Ishikawa (cell line): Measurements from ENCODE around the gene SLC9A9.

ENCODE experiments used
- CEBPB ChIP-seq: IDR thresholded peaks from 2 replicates; pipeline ENCODE4 v1.6.1; 2012
- CREB1 ChIP-seq: IDR thresholded peaks from 2 replicates; pipeline ENCODE4 v1.6.1; 2012; ENCODE audit warnings: low read depth
- EGR1 ChIP-seq: IDR thresholded peaks from 2 replicates; pipeline ENCODE4 v1.6.1; 2012
- EP300 ChIP-seq: IDR thresholded peaks from 2 replicates; pipeline ENCODE4 v1.6.1; 2012; ENCODE audit warnings: borderline replicate concordance
- FOXM1 ChIP-seq: IDR thresholded peaks from 2 replicates; pipeline ENCODE4 v1.6.1; 2012; ENCODE audit warnings: low read depth, borderline replicate concordance
- NFIC ChIP-seq: IDR thresholded peaks from 2 replicates; pipeline ENCODE4 v1.6.1; 2012
- RAD21 ChIP-seq: IDR thresholded peaks from 2 replicates; pipeline ENCODE4 v1.6.1; 2012; ENCODE audit warnings: low read depth
- REST ChIP-seq: IDR thresholded peaks from 2 replicates; pipeline ENCODE4 v1.6.1; 2012; ENCODE audit warnings: low read depth, mild to moderate bottlenecking
- TAF1 ChIP-seq: IDR thresholded peaks from 2 replicates; pipeline ENCODE4 v1.6.1; 2012; ENCODE audit warnings: low read depth, mild to moderate bottlenecking
- TCF12 ChIP-seq: IDR thresholded peaks from 2 replicates; pipeline ENCODE4 v1.6.1; 2012; ENCODE audit warnings: low read depth
- TEAD4 ChIP-seq: IDR thresholded peaks from 2 replicates; pipeline ENCODE4 v1.6.1; 2012
- YY1 ChIP-seq: IDR thresholded peaks from 2 replicates; pipeline ENCODE4 v1.6.1; 2012; ENCODE audit warnings: low read depth
- ZBTB7A ChIP-seq: IDR thresholded peaks from 2 replicates; pipeline ENCODE4 v1.6.1; 2012; ENCODE audit warnings: low read depth
- TF ChIP-seq, protein P1 (sequence below): IDR thresholded peaks from 2 replicates; pipeline ENCODE4 v1.6.1; 2012
- TF ChIP-seq, protein P2 (sequence below): IDR thresholded peaks from 2 replicates; pipeline ENCODE4 v1.6.1; 2012

Gene SLC9A9

DNA sequence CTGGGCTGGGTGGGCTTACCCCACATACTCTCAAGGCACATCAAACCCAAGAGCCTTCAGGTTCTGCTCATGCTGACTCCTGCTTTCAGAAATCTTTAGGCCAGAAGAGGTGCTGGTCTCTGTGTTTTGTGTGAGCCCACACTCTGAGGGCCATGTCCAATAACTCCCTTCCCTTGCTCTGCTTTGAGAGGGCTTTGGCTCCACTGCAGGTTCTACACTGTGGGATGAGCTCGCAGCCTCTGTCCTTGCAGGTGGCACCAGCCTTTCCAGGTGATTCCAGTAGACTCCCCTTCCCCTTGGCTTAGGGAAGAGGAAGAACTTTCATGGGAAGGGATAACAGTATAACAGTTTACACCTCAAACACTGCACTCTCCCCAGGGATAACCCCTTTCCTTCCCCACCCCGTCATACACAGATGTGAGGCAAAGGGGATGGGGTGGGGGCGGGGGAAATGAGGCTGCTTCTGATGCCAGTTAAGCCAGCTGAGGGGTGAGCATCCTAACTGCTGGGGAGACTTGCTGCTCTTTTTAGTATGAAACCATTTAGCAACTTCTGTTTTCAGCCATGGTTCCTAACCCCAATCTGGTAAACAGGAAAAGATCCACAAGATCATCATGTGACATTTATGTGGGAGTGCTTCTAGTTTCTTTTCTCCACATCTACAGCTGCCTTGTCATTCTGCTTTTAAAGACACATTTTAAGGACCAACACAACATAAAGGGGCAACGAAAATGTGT lies 262.4 kb downstream of the SLC9A9 start:
- no peak for TF ChIP-seq TCF12
- TF ChIP-seq EP300 = no peak
- TF ChIP-seq RAD21 = no peak
- no peak for TF ChIP-seq REST
- no peak for TF ChIP-seq YY1
- no peak for TF ChIP-seq TAF1
- no peak for TF ChIP-seq FOXM1
- TF ChIP-seq, protein P1, sequence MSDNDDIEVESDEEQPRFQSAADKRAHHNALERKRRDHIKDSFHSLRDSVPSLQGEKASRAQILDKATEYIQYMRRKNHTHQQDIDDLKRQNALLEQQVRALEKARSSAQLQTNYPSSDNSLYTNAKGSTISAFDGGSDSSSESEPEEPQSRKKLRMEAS = no peak
- TF ChIP-seq TEAD4 = no peak

- TF ChIP-seq TCF12 = no peak
- no peak for TF ChIP-seq YY1
These were observed 263.8 kb downstream of the SLC9A9 start for GRCh38 chr3:143584474-143584873.

DNA sequence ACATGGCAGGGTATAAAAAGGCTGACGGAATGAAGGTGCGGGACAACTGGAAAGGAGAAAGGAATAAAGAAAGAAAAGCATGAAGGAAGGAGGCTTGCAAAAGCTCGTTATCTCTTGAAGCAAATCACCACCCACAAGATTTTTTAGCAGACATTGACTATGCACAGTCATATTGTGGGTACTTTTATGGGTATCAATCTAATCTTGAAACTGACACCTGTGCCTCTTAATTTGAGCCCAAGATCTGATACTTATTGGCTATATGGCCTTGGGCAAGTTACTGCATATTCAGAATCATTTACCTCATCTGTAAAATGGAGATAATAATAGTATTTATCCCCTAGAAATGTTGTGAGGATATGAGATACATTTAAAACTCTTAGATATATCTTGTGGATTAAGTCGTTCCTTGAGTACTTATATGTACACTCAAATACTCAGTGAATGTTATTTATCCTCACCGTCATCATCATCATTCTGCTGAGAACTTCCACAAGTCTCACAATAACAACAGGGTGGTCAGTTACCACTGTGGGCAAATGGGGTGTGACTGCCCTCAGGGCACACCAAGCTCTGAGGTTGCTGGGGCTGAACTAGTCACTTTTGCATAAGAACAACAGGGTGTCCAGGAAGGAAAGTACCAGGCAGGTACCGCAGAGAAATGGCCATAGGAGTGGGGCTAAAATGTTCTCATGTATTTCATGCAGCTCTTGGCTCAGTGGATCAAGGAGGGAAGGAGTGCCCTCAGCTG lies 266.1 kb downstream of the SLC9A9 start:
- TF ChIP-seq CREB1 (no peak), EP300 (no peak), TEAD4 (no peak), TCF12 (no peak), NFIC (no peak), YY1 (no peak), TAF1 (no peak), RAD21 (no peak), CEBPB (no peak), FOXM1 (no peak), ZBTB7A (no peak), EGR1 (no peak), REST (no peak)
- TF ChIP-seq, protein P2, sequence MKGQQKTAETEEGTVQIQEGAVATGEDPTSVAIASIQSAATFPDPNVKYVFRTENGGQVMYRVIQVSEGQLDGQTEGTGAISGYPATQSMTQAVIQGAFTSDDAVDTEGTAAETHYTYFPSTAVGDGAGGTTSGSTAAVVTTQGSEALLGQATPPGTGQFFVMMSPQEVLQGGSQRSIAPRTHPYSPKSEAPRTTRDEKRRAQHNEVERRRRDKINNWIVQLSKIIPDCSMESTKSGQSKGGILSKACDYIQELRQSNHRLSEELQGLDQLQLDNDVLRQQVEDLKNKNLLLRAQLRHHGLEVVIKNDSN = no peak
- TF ChIP-seq, protein P1 = no peak

DNA sequence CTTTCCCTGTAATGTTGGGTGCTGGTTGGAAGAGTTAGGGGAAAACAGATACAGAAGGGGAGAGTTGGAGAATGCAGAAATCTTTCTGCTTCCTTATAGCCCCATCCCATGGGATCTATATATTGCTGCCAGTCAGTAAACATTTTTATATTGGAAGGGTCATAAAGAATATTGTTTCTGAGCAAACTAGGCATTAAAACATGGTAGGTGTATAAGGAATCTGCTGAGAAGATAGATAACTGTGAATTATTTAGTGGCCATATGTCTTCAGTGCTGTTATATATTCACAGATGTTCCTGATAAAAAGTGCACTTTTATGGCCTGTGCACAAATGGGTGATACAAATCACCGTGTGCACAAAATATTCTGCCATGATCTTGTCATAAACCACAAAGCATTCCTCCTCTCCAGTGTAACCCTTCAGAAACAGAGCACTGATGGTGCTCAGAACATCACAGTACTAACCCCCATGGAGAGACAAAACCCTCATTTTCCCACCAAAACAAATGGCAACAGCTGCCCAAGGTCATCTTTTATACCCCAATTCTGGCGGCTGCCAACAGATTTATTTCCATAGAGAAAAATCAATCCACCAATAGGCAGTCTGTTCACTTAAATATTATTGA lies 269.3 kb downstream of the SLC9A9 start:
- TF ChIP-seq REST = no peak
- no peak for TF ChIP-seq NFIC
- no peak for TF ChIP-seq TAF1
- TF ChIP-seq EGR1 = no peak
- TF ChIP-seq RAD21 = no peak
- no peak for TF ChIP-seq ZBTB7A
- TF ChIP-seq TCF12 = no peak
- TF ChIP-seq CEBPB = no peak
- TF ChIP-seq TEAD4 = no peak
- no peak for TF ChIP-seq YY1
- TF ChIP-seq, protein P1 = no peak
- TF ChIP-seq EP300 = no peak
